Mesenchymal stem cell (in vitro differentiated cells and primary cell): ENCODE results near the gene TMEM150C.

Experiments used
- DNase-seq: peaks from one replicate; pipeline ENCODE4 v3.0.0-alpha.2; 2013
- H2AFZ ChIP-seq: one replicate; pipeline ENCODE4 v1.6.1; 2013; ENCODE audit warnings: low read depth, mild to moderate bottlenecking, control low read depth, inconsistent platforms, low read length, moderate library complexity
- H2AK5ac ChIP-seq: 2 replicates; pipeline ENCODE4 v1.6.1; 2013; ENCODE audit warnings: low read length, moderate library complexity, mild to moderate bottlenecking, inconsistent platforms; ENCODE audit not compliant: severe bottlenecking
- H2BK120ac ChIP-seq: one replicate; pipeline ENCODE4 v1.6.1; 2013; ENCODE audit warnings: low read depth, mild to moderate bottlenecking, inconsistent platforms, low read length, moderate library complexity
- H2BK12ac ChIP-seq, 2 experiments: one replicate each; pipeline ENCODE4 v1.6.1; 2013; ENCODE audit warnings: inconsistent platforms in 2 of 2, low read length in 2 of 2, mild to moderate bottlenecking in 2 of 2, moderate library complexity in 2 of 2, control low read depth in 1 of 2
- H2BK15ac ChIP-seq: one replicate; pipeline ENCODE4 v1.6.1; 2013; ENCODE audit warnings: mild to moderate bottlenecking, low read depth, inconsistent platforms; ENCODE audit not compliant: poor library complexity, severe bottlenecking
- H2BK5ac ChIP-seq: 2 replicates; pipeline ENCODE4 v1.6.1; 2013; ENCODE audit warnings: low read depth, mild to moderate bottlenecking, low read length, control low read depth, inconsistent platforms; ENCODE audit not compliant: poor library complexity, severe bottlenecking
- H3K14ac ChIP-seq, 2 experiments: one replicate each; pipeline ENCODE4 v1.6.1; 2013; ENCODE audit warnings: inconsistent platforms in 2 of 2, low read length in 2 of 2, control low read depth in 1 of 2, mild to moderate bottlenecking in 1 of 2, moderate library complexity in 1 of 2
- H3K18ac ChIP-seq, 2 experiments: one replicate each; pipeline ENCODE4 v1.6.1; 2013; ENCODE audit warnings: inconsistent platforms in 2 of 2, low read length in 2 of 2, control low read depth in 1 of 2, low read depth in 1 of 2, mild to moderate bottlenecking in 1 of 2
- H3K23ac ChIP-seq, 2 experiments: one replicate each; pipeline ENCODE4 v1.6.1; 2013; ENCODE audit warnings: inconsistent platforms in 2 of 2, low read length in 2 of 2, mild to moderate bottlenecking in 2 of 2, moderate library complexity in 2 of 2, control low read depth in 1 of 2
- H3K27ac ChIP-seq: 2 replicates; pipeline ENCODE4 v1.5.1; 2013; ENCODE audit warnings: mild to moderate bottlenecking, moderate library complexity, low read length, control low read depth, inconsistent platforms; ENCODE audit not compliant: poor library complexity, severe bottlenecking
- H3K27me3 ChIP-seq, 2 experiments: 2 replicates each; pipeline versions ENCODE4 v1.6.1 to v1.7.0; 2013; ENCODE audit warnings: low read length in 2 of 2, mild to moderate bottlenecking in 2 of 2, moderate library complexity in 2 of 2, control low read depth in 1 of 2, inconsistent platforms in 1 of 2; ENCODE audit not compliant: control insufficient read depth in 1 of 2, insufficient read depth in 1 of 2
- H3K36me3 ChIP-seq, 2 experiments: 2 replicates each; pipeline versions ENCODE4 v1.6.1 to v1.7.0; 2013; ENCODE audit warnings: low read length in 2 of 2, control low read depth in 1 of 2, inconsistent platforms in 1 of 2, low read depth in 1 of 2, mild to moderate bottlenecking in 1 of 2; ENCODE audit not compliant: insufficient read depth in 2 of 2, control insufficient read depth in 1 of 2
- H3K4ac ChIP-seq, 2 experiments: one replicate each; pipeline ENCODE4 v1.6.1; 2013; ENCODE audit warnings: inconsistent platforms in 2 of 2, low read length in 2 of 2, mild to moderate bottlenecking in 2 of 2, moderate library complexity in 2 of 2, control low read depth in 1 of 2, low read depth in 1 of 2
- H3K4me1 ChIP-seq: 2 replicates; pipeline ENCODE4 v1.6.1; 2013; ENCODE audit warnings: low read depth, low read length, control low read depth; ENCODE audit not compliant: control insufficient read depth, insufficient read depth
- H3K4me2 ChIP-seq: 2 replicates; pipeline ENCODE4 v1.6.1; 2013; ENCODE audit warnings: low read length, mild to moderate bottlenecking, inconsistent platforms; ENCODE audit not compliant: poor library complexity, severe bottlenecking
- H3K4me3 ChIP-seq, 2 experiments: 2 replicates each; pipeline versions ENCODE4 v1.5.1 to v1.7.0; 2013; ENCODE audit warnings: low read length in 2 of 2, mild to moderate bottlenecking in 2 of 2, control low read depth in 1 of 2, low read depth in 1 of 2; ENCODE audit not compliant: insufficient read depth in 1 of 2
- H3K79me1 ChIP-seq: replicated peaks from 2 replicates; pipeline ENCODE4 v1.6.1; 2013; ENCODE audit warnings: mild to moderate bottlenecking, control low read depth, low read length, inconsistent platforms; ENCODE audit not compliant: poor library complexity, severe bottlenecking
- H3K9ac ChIP-seq: 2 replicates; pipeline ENCODE4 v1.7.0; 2013; ENCODE audit warnings: mild to moderate bottlenecking, low read length, moderate library complexity
- H3K9me3 ChIP-seq: 2 replicates; pipeline ENCODE4 v1.7.0; 2013; ENCODE audit warnings: mild to moderate bottlenecking, low read length; ENCODE audit not compliant: control insufficient read depth
- H4K8ac ChIP-seq: one replicate; pipeline ENCODE4 v1.6.1; 2013; ENCODE audit warnings: inconsistent platforms, mild to moderate bottlenecking, low read length, moderate library complexity
- H4K91ac ChIP-seq: one replicate; pipeline ENCODE4 v1.6.1; 2013; ENCODE audit warnings: mild to moderate bottlenecking, low read length, inconsistent platforms
- WGBS: methylation state at CpG from one replicate; pipeline ENCODE4 v1.1.7; 2013; ENCODE audit warnings: mixed read lengths; 5-methylcytosine and 5-hydroxymethylcytosine counted together

Gene TMEM150C

DNA sequence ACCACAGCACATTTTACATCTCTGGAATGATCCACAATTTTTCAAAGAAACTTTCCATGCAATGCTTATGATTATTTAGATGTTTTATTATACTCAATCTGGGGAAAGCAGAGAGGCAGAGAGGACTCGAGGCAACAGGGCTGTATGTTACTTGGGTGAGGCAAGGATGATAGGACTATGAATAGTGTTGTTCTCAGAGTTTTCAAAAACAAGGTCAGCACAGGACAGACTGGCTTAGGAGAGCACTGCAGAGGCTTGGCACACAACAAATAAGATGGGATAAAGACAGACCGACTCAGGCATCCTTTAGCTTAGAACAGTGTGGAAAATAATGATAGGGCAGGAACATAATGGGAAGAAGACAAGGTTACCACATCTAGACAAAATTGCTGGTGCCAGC, 65.4 kb downstream of the TMEM150C start:
- Histone ChIP-seq H2AK5ac (no peak overlapping the region), H3K9me3 (no peaks in the 10 kb centered on the region), H2AFZ (no peak overlapping the region), H2BK12ac (no peak overlapping the region), H3K18ac (no peak overlapping the region), H3K9ac (no peak overlapping the region), H4K91ac (no peak overlapping the region), H3K79me1 (no peaks in the 10 kb centered on the region), H3K27me3 (no peaks in the 10 kb centered on the region), H3K4me1 (no peaks in the 10 kb centered on the region), H2BK120ac (no peak overlapping the region), H3K4me3 (no peak overlapping the region), H3K14ac (no peak overlapping the region), H2BK15ac (no peak overlapping the region), H3K4ac (no peak overlapping the region), H3K4me2 (no peak overlapping the region), H3K36me3 (no peaks in the 10 kb centered on the region), H3K27ac (no peak overlapping the region), H3K23ac (no peak overlapping the region), H4K8ac (no peak overlapping the region), H2BK5ac (no peak overlapping the region)
- no peak for DNase-seq
- 93% methylated on average over 2 of the region's 2 CpGs for WGBS

DNA sequence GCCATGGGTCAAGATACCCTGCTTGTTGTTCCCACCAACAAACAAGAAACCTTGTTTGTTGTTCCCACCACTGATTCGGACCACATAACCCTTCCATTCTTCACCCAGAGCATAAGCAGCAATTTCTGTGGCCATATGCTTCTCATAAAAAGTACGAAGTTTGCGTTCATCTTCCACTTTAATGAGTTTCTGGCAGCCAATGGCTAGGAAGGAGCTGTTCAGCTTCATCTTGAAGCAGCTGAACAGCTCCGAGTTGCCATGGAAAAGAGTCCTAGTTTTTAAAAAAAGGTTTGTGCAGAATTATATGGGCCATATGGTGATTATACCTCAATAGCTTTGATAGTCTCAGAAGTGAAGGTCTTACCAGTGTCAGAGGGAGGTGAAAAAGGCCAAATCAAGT, 66.1 kb downstream of the TMEM150C start:
- WGBS: 88% methylated on average over 4 of the region's 4 CpGs
- Histone ChIP-seq H2BK12ac (no peak overlapping the region), H2AFZ (no peak overlapping the region)

DNA sequence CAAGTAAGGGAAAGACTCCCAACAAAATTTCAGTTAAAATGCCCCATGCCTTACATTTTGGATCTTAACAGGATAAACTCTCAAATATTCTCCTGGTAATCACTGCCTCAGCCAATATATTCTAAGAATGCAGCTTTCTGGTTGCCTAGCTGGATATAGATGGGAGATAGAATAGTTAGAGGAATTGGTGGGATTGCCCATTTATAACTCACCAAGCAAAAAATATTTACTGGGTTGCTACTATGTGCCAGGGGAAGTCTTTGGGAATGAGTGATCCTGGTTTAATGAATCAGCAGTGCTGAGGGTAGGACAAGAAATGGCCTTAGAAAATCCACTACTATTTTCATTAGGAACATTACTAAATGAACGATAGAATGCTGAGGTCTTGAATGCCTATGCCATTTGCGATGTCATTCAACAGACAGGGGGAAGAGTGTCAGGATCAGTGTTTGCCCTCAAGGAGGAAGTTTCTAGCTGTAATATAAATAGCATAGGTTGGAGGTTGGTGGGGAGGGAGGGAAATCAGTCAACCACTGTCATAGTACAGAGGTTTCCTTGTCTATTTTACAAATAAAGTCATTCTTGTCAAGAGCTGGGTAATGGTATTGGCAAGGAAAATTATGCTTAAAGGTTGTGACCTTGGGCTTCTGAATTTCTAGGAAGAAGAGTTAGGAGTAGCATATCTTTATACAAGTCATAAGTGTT, 67.9 kb downstream of the TMEM150C start:
- no peak overlapping the region for H3K23ac ChIP-seq
- no peak overlapping the region for H3K4me2 ChIP-seq
- no peak overlapping the region for H3K9ac ChIP-seq
- no peaks in the 10 kb centered on the region for H3K79me1 ChIP-seq
- DNase-seq: peak; percentile 1
- H2BK15ac ChIP-seq: no peak overlapping the region
- no peak overlapping the region for H3K27ac ChIP-seq
- no peak overlapping the region for H4K8ac ChIP-seq
- H3K36me3 ChIP-seq: no peaks in the 10 kb centered on the region
- no peak overlapping the region for H2AFZ ChIP-seq
- H3K14ac ChIP-seq: no peak overlapping the region
- H3K18ac ChIP-seq: no peak overlapping the region
- no peaks in the 10 kb centered on the region for H3K4me1 ChIP-seq
- WGBS: 90% methylated on average over 2 of the region's 2 CpGs
- no peak overlapping the region for H2BK5ac ChIP-seq
- no peak overlapping the region for H3K4me3 ChIP-seq
- no peak overlapping the region for H3K4ac ChIP-seq
- no peaks in the 10 kb centered on the region for H3K9me3 ChIP-seq
- no peak overlapping the region for H4K91ac ChIP-seq
- no peak overlapping the region for H2BK12ac ChIP-seq
- H3K27me3 ChIP-seq: no peaks in the 10 kb centered on the region
- H2AK5ac ChIP-seq: no peak overlapping the region
- no peak overlapping the region for H2BK120ac ChIP-seq

More for the DNA sequence above, 66.1 kb downstream of the TMEM150C start:
- Histone ChIP-seq H4K8ac (no peak overlapping the region), H3K4ac (no peak overlapping the region), H3K23ac (no peak overlapping the region), H3K14ac (no peak overlapping the region), H2BK120ac (no peak overlapping the region), H3K18ac (no peak overlapping the region), H3K4me1 (no peaks in the 10 kb centered on the region), H3K36me3 (no peaks in the 10 kb centered on the region), H2BK15ac (no peak overlapping the region), H2AK5ac (no peak overlapping the region), H2BK5ac (no peak overlapping the region), H3K9ac (no peak overlapping the region), H3K27ac (no peak overlapping the region), H3K4me3 (no peak overlapping the region), H3K4me2 (no peak overlapping the region), H3K79me1 (no peaks in the 10 kb centered on the region), H4K91ac (no peak overlapping the region), H3K9me3 (no peaks in the 10 kb centered on the region), H3K27me3 (no peaks in the 10 kb centered on the region)
- DNase-seq: no peak

DNA sequence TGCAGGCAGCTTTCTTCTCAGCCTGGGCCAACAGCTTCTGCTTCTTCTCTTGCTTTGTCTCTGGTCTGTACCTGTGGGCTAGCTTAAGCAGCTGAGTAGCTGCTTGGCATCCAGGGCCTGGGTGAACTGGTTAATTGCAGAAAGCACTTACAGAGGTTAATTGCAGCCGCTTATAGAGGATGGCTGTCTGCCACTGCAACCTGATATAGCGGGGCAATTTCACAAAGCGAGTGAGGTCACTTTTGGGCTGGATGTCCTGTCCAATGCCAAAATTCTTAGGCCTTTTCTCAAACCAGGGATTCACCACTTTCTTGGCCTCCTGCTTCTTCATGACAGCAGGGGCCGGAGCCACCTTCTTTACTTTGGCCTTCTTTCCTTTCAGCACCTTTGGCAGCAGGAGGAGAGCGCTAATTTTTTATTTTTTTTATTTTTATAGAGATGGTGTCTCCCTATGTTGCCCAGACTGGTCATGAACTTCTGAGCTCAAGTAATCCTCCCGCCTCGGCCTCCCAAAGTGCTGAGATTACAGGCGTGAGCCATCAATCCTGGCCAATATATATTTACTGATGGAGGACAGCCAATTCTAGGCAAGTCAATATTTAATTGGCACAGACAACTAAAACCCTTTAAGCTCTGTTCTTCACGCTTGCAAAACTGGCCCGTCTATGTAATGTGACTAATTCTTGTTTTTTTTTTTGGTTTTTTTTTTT, 70.4 kb downstream of the TMEM150C start:
- WGBS: 94% methylated on average over 8 of the region's 10 CpGs
- Histone ChIP-seq H3K14ac (no peak overlapping the region), H2AK5ac (no peak overlapping the region), H3K9ac (no peak overlapping the region), H3K27me3 (no peaks in the 10 kb centered on the region), H3K23ac (no peak overlapping the region), H4K91ac (no peak overlapping the region), H4K8ac (no peak overlapping the region), H2BK15ac (no peak overlapping the region), H2BK12ac (no peak overlapping the region), H3K4me3 (no peak overlapping the region), H3K4ac (no peak overlapping the region), H3K36me3 (no peaks in the 10 kb centered on the region), H3K9me3 (no peaks in the 10 kb centered on the region), H2BK5ac (no peak overlapping the region), H2BK120ac (no peak overlapping the region), H3K18ac (no peak overlapping the region), H3K79me1 (no peaks in the 10 kb centered on the region), H3K4me1 (no peaks in the 10 kb centered on the region), H3K27ac (no peak overlapping the region), H2AFZ (no peak overlapping the region), H3K4me2 (no peak overlapping the region)
- DNase-seq: no peak
